Measurements from ENCODE around the gene LPCAT1. TPM values are rescaled to one million over a fixed set of nuclear protein-coding genes. Genes with fewer than 3 reads are reported as not detected.

Gene LPCAT1
- total RNA-seq, 2 experiments from 2014 or later, result 94.2 to 102 TPM

DNA sequence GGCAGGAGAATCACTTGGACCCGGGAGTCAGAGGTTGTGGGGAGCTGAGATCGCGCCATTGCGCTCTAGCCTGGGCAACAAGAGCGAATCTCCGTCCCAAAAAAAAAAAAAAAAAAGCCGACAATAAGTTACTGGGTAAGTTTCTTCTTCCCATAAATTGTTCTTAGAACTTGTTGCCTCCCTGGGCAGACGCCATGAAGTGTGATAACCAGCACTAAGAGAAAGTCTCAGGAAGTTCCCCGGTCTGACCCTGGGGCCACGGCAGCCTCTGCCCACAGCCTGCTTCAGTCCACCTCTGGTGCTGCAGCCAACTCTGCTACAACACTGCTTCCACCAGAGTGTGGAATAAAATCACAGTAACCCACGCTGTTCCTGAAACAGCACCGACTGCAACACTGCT lies 19.1 kb downstream of the LPCAT1 start:
- ChIA-PET CTCF (no interaction called here), POLR2A (no interaction called here)

DNA sequence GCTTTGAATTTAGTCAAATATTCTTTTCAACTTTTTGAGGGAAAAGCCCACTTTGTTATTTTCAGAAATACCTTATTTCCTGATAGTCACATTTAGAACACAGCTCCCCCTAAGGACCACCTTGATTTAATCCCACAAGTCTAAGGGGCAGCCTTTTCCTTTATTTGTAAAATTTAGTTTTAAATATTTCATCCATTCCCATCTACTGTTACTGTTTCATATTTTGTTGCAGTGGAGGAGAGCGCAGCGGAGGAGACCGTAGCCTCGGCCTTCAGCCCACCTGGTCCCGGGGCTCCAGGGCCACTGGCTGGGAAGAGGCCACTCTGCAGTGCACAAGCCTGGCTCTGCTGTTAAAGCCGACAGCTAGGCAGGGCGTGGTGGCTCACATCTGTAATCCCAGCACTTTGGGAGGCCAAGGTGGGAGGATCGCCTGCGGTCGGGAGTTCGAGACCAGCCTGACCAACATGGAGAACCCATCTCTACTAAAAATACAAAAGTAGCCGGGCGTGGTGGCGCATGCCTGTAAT lies 19.6 kb downstream of the LPCAT1 start:
- CTCF ChIA-PET, result interaction anchor here (1.5 kb wide), 1 partner anchor 24 kb away, joined by 6 read pairs; no protein-coding TSS in a partner anchor
- POLR2A ChIA-PET, result interaction anchor here (0.6 kb wide), 1 partner anchor 28 kb away, joined by 5 read pairs; no protein-coding TSS in a partner anchor

DNA sequence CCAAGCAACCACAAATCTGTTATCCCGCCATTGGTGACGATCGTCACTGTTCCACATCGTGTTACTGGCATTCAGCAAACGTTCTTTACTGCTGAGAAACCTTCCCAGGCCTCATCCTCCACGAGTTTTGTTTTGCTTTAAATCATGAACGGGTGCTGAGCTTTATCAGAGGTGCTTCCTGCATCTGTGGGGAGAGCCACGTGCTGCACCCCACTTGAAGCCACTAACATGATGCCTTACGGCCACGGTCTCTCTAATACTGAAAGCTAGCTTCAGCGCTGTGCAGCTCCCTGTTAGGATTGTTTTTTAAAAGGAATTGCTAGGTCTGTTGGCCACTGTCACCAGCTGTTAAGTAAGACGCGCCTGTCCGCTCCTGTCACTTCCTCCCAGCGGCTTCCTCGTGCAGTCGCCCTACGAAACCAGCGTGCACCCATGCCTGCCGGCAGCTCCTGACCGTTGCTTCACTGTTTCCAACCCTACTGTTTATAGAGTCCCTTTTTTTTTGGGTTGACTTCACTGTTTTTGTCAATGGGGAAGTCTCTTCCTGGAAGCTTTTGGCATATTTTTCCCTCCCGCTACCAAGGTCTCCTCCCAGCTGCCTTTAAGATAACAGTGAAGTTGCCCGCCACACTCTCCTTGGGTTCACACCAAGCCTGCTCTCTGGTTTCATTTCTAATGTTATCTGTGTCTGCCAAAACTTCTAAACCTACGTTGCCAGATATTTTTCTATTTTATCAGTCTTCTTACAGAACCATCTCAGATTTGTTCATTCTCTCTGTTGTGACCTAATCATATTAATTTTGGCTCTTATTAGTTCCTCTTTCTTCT lies 20.3 kb downstream of the LPCAT1 start:
- ChIA-PET CTCF (interaction anchor here (0.8 to 1.5 kb wide), 2 partner anchors 9 to 23 kb away, joined by 3 to 6 read pairs; no protein-coding TSS in a partner anchor), POLR2A (interaction anchor here (0.6 kb wide), 1 partner anchor 27 kb away, joined by 5 read pairs; no protein-coding TSS in a partner anchor)

DNA sequence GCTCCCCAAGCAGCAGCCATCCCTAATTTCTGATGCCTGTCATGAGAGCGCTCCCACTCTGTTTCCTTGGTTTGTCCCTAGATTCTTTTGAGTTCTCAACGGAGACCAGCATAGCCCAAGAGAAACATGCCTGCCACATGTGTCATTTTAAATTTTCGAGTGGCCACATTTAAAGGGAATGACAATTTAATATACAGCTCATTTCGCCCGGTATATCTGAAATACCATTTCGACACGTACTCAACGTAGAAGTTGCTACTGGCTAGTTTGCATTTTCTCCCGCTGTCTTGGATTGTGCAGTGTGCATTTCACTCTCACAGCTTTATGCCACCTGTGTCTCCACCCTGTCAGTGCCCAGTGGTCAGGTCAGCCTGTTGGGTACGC lies 21.0 kb downstream of the LPCAT1 start:
- CTCF ChIA-PET, result interaction anchor here (0.8 to 1.5 kb wide), 2 partner anchors 9 to 23 kb away, joined by 3 to 6 read pairs; no protein-coding TSS in a partner anchor
- POLR2A ChIA-PET, result no interaction called here

DNA sequence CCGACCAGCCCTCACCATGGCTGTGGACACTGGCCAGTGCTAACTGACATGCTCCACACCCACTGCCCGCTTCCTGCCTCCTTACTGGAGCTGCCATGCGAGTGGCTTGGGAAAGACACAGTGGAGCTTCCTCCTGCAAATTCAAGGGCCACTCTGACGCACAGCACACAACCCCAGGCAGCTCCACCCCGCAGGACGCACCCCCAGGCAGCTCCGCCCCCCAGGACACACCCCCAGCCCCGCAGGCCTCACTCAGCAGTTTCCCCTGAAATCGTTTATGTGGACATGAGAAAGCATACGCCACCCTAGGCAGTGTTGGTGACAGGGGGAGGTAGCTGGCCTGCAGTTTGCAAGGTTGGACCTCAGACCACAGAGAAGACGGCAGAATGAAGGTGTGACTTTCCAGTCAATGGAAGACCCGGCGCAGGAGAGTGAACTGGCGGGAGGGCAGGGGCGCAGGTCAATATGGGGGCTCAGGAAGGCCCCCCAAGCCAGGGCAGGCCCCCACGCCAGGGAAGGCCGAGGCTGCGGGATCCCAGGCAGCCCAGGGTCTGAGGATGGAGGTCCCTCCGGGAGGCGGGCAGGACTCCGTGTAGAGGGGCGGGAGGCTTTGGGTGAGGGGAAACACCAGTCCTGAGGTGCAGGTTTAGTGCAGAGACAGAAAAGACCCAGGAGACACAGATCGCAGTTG lies 21.6 kb downstream of the LPCAT1 start:
- CTCF ChIA-PET, result no interaction called here
- POLR2A ChIA-PET, result no interaction called here

DNA sequence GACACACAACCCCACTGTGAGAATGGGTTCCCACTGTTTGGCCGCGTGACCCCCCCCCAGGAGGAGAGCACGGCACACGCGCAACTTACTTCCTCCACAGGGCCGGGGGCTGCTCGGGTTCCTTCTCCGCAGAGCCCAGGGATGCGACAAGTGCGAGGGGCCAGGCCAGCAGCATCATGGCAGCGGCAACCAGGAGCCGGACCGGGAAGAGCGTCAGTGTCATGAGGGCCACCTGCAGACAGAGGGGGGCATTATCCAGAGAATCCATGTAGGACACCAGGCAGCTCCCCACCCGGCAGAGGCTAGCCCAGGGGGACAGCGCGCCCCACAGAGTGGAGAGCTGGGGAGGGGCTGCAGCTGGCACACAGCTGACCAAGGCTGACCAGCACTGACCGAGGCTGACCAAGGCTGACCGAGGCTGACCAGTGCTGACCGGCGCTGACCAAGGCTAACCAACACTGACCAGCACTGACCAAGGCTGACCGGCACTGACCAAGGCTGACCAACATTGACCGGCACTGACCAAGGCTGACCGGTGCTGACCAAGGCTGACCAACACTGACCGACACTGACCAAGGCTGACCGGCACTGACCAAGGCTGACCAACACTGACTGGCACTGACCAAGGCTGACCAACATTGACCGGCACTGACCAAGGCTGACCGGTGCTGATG lies 22.3 kb downstream of the LPCAT1 start:
- ChIA-PET CTCF (no interaction called here), POLR2A (interaction anchor here (1.3 kb wide), 1 partner anchor 12 kb away, joined by 3 read pairs; no protein-coding TSS in a partner anchor)

DNA sequence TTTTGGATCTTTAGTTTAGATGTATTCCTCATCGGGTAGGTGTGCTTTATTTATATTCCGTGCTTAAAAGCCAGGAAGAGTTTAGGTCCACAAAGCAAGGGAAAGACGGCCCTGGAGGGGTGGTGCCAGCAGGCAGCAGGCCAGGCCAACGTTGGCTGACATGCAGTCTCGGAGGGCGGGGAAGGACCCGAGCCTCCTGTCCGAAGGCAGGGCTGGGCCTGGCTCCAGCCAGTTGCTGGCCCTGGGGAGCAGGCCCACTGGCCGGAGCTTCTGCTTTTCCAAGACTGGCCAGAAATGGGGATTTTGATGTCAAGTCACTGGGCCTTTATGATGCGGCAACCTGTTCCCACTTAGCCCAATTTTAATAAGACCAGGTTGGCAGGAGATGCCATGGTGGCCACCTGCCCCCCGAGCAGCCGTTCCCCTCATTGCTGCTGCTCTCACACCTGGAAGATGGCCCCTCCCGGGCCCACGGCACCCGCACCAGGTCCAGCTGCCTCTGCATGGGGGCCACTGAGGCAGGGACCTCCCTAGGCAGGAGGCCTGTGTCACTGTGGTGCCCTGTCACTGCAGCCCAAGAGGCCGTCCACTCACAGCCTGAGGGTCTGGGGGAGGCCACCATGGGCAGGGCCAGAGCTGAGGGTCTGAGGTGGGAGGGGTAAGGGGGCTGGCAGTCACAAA lies 23.2 kb downstream of the LPCAT1 start:
- CTCF ChIA-PET, result interaction anchor here (1.4 kb wide), 1 partner anchor 93 kb away, joined by 4 read pairs; no protein-coding TSS in a partner anchor

DNA sequence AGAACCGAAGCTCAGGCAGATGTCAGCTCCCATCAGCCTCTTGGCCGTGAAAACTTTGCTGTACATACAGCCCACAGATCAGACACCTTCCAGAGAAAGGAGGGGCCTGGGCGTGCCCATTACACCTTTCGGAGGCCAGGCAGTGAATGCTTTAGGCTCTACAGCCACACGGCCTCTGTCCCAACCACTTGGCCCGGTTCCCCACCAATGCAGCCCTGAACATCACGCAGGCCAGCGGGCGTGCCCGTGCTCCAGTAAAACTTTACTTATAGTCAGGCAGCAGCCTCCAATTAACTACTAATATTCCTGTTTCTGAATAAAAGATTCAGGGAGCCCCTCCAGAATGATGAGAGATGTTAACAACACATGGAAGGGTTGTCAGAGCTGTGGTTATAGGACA lies 23.9 kb downstream of the LPCAT1 start:
- POLR2A ChIA-PET, result interaction anchor here (1.3 kb wide), 1 partner anchor 10 kb away, joined by 3 read pairs; no protein-coding TSS in a partner anchor
- CTCF ChIA-PET, result interaction anchor here (1.4 kb wide), 1 partner anchor 94 kb away, joined by 4 read pairs; no protein-coding TSS in a partner anchor

More for the DNA sequence above, 23.2 kb downstream of the LPCAT1 start:
- POLR2A ChIA-PET, result interaction anchor here (1.3 kb wide), 1 partner anchor 11 kb away, joined by 3 read pairs; no protein-coding TSS in a partner anchor

DNA sequence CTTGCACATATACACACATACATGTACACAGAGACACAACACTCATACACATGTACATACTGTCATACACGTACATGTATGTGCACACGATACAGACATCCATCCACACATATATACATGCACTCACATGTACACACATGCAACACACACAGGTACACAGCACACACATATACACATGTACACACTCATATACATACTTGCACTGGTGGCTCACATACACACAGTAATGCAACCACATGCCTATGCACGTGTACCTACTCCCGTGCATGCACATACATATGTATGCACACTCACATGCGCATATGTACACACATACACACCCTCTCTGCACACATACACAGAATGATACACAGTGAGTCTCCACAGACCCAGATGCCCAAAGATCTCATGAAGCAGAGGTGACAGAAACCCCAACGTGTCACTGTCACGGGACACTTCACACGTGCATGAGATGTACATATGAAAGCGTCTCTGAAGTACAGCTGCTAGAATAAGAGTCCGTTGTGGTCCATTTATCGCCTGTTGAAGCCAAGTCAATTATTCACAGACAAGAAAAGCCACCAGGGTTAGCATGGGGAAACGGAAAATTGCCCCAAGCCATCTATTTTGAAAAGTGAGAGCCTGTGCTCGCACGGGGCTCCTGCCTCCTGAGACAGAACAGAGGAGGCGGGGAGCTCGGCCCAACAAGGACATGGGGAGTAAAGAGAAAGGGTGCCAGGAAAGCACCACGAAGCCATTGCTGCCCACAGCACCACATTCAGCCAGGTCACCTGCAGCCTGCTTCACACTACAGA lies 24.9 kb downstream of the LPCAT1 start:
- ChIA-PET CTCF (no interaction called here), POLR2A (no interaction called here)

DNA sequence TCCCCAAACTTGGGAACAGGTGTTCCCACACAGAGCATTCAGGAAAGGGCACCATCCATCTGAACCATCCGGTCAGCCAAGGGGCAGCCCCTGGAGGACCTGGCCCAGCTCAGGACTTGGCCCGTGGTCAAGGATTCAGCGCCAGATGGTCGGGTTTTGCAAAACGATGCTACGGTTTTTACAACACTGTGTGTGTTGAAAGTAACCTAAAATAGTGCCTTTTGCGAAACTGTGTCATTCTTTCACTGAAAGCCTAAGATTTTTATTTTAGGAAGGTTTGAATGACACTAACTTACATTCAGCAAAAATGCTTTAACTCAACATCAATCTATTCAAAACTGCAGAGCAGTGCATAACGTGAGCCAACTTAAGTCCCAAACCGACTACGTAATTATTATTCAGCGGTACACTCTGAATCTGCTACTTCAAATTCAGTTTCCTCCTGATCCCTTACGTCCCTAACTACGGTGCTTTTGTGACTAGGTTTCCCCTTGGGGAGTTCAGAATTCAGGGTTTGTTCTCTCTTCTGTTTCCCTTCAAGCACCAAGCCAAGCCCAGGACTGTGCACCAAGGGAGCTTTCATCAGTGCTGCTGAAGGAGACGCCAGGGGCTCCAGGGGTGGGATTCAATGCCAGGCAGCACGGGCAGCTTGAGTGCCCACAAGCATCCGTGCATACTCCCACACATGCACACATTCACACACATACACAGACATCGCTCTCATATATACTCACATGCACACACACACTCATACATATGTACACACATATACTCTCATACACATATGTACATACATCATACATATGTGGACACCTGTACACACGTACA lies 25.8 kb downstream of the LPCAT1 start:
- POLR2A ChIA-PET, result no interaction called here
- CTCF ChIA-PET, result no interaction called here

DNA sequence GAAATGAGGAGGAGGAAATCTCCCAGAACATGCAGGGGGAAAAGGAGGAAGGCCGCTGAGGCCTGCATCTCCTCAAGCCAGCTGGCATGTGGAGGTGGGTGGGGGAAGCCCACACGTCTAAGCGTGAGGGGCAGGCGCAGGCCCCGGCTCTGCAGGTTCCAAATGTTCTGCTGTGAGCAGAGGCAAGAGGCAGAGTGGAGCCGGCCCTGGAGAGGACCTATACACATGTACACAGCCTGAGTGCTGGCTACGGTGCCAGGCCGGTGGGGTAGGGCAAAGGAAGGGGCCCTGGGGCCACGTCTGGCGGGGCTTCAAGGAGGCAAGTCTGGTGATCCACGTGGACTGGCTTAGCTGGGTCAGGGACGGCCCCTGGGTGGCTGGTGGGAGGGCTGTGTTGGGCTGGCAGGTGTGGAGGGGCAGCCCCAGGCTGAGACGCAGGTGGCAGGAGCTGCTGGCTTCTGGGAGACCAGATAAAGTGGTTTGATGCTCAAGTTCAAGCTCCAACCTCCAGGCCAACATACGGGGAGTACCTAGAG lies 26.4 kb downstream of the LPCAT1 start:
- POLR2A ChIA-PET, result no interaction called here
- CTCF ChIA-PET, result no interaction called here

DNA sequence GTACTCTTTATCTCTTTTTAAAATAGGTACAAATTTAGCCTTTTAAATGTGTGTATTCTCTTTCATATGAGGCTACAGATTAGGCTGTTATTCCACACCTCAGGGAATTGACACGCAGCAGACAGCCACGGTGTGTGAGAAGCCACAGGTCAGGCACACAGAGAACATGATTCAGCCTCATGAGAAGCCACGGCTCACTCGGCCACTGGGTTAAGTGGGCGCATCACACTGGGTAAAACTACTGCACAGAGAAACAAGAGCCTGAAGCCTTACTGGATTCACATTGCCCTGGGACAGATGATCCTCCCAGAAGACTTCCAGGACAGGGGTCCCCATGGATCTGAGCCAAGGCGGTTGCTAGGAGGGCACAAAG lies 28.2 kb downstream of the LPCAT1 start:
- ChIA-PET POLR2A (interaction anchor here (0.7 to 0.8 kb wide), 2 partner anchors 9 to 158 kb away, joined by 3 to 8 read pairs; no protein-coding TSS in a partner anchor), CTCF (no interaction called here)

DNA sequence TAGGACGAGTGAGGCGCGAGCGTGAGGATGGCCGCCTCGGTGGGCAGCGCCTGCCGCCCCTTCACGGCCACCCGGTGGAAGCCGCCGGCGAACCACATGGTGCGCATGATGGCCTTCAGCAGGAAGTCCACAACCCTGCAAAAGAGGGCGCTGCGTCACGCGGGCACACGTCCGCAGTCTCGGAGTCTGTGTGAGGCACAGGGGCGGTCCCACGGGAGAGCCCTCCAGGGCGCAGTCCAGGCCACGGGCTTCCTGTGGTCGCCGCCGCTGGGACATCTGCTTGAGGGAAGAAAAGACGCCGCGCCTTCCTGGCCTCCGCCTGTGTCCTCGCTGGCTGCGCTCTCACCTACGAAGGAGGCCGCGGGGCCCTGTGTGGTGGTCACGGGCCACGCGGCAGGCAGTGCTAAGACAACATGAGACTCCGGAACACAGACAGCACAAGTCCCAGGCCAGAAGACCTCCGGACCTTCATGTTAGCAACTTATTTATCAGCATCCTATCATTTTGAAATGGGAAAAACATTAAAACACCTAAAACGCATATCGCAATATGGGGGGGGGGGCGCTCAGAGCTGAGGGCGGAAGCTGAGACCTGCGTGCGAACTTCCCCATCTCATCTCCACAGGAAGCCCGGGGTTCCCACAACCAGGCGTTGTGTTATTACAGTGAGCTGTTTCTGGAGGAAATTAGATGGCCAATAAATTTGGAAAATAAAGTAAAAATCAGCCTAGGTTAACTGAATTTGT lies 28.8 kb downstream of the LPCAT1 start:
- ChIA-PET CTCF (no interaction called here), POLR2A (interaction anchor here (0.7 to 0.8 kb wide), 2 partner anchors 8 to 159 kb away, joined by 3 to 8 read pairs; no protein-coding TSS in a partner anchor)

DNA sequence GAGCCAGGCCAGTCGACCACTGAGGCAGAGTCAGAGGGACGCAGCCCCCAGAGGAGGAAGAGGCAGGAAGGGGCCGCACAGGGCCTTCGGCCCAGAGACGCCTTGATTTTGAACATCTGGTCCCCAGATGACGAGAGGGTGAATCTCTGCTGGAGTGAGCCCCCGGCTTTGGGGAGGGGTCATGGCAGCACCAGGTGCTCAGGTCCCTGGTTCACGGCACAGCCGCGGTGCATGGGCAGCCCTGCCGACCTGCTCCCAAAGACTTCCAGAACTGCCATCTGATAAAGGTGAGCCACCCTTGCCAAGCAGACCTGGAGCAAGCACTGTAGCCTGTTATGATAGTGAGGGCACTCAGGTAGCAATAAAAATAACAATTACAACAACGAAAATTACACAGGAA lies 29.8 kb downstream of the LPCAT1 start:
- ChIA-PET CTCF (no interaction called here), POLR2A (no interaction called here)

DNA sequence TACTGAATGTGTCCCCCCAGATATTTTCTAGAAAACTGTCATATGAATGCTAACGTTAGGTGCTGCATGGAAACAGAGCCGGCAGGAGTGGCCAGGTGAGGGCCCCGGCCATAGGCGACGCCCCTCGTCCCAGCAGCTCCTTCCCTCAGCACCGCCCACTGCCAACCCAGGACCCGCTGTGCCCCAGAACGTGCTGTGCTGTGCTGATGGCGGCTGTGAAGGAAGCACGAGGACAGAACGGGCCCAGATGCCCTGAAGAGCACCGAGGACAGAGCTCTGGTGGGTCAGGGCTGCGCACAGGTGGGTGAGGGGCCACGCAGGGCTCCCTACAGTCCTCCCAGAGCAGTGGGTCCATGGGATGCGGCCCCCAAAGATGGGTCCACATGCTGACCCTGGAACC lies 30.3 kb downstream of the LPCAT1 start:
- POLR2A ChIA-PET, result no interaction called here
- CTCF ChIA-PET, result interaction anchor here (1.3 kb wide), 1 partner anchor 9 kb away, joined by 4 read pairs; no protein-coding TSS in a partner anchor

DNA sequence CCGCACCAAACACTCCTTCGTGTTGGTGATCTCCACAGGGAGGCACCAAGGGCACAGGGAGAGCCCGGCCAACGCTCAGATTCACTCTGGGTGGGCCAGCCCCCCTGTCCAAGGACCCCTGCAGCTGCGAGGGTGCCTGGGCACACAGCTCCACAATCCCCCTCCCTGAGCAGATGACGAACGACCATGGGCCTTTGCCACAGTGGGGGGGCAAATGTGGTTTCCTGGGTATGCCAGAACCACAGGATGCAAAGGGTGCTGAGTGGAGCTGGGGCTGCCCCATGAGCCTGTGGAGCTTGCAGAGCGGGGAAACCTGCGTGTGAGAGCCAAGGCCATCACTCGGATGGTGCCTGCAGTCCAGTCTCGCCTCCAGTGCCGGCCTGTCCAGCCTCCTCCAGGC lies 31.0 kb downstream of the LPCAT1 start:
- CTCF ChIA-PET, result interaction anchor here (1.3 to 1.9 kb wide), 2 partner anchors 8 to 152 kb away, joined by 4 read pairs; no protein-coding TSS in a partner anchor
- POLR2A ChIA-PET, result interaction anchor here (0.8 to 1.1 kb wide), 2 partner anchors 26 to 31 kb away, joined by 3 read pairs; partner anchors contain the start of gene LPCAT1
